K562 (cell line): ENCODE data around the gene HIRIP3. TPM values are rescaled to one million over a fixed set of nuclear protein-coding genes. Genes with fewer than 3 reads are reported as not detected.

Experiments
- CBFA2T2 ChIP-seq: fragments of 450-650 bp; conservative IDR thresholded peaks from 2 replicates; pipeline ENCODE4 v1.6.1; 2017; ENCODE audit warnings: mild to moderate bottlenecking
- CBX8 ChIP-seq: fragments of 200-600 bp; sonication (generic); IDR thresholded peaks from 2 replicates; pipeline ENCODE4 v1.6.1; 2012; ENCODE audit warnings: borderline replicate concordance, mixed run types, low read depth, mild to moderate bottlenecking, moderate library complexity, mixed read lengths, low read length, control low read depth, inconsistent platforms; ENCODE audit not compliant: poor library complexity, severe bottlenecking; ENCODE audit errors: extremely low read depth
- CXXC5 ChIP-seq: fragments of 250-450 bp; sonication (Bioruptor Pico); IDR thresholded peaks from 2 replicates; pipeline ENCODE4 v1.8.0; 2022; ENCODE audit warnings: inconsistent platforms, mild to moderate bottlenecking, moderate library complexity
- GABPB1 ChIP-seq: sonication (generic); formaldehyde crosslinking; IDR thresholded peaks from 2 replicates; pipeline ENCODE4 v1.8.0; 2022; ENCODE audit warnings: mild to moderate bottlenecking, missing genetic modification reagents
- HCFC1 ChIP-seq: IDR thresholded peaks from 2 replicates; pipeline ENCODE4 v1.6.1; 2012; ENCODE audit warnings: low read depth, low read length, improper control_type of control experiment
- MAFK ChIP-seq: IDR thresholded peaks from 2 replicates; pipeline ENCODE4 v1.6.1; 2011; ENCODE audit warnings: low read length, improper control_type of control experiment
- MIER1 ChIP-seq: fragments of 450-650 bp; IDR thresholded peaks from 2 replicates; pipeline ENCODE4 v1.6.1; 2016; ENCODE audit warnings: antibody characterized with exemption, mild to moderate bottlenecking, low read depth
- NCOA4 ChIP-seq: fragments of 450-650 bp; IDR thresholded peaks from 2 replicates; pipeline ENCODE4 v1.6.1; 2018; ENCODE audit warnings: mild to moderate bottlenecking; ENCODE audit not compliant: partially characterized antibody
- NR2C1 ChIP-seq, 2 experiments: fragments of 450-650 bp; IDR thresholded peaks; 2 replicates each; pipeline ENCODE4 v1.6.1; 2017; ENCODE audit warnings: mild to moderate bottlenecking in 2 of 2, antibody characterized with exemption in 1 of 2, inconsistent platforms in 1 of 2, missing compliant biosample characterization in 1 of 2, missing genetic modification characterization in 1 of 2
- PTTG1 ChIP-seq: fragments of 450-650 bp; IDR thresholded peaks from 2 replicates; pipeline ENCODE4 v1.6.1; 2016; ENCODE audit warnings: low read depth, mild to moderate bottlenecking, missing genetic modification characterization, missing compliant biosample characterization
- STAT5A ChIP-seq: IDR thresholded peaks from 2 replicates; pipeline ENCODE4 v1.6.1; 2012; ENCODE audit warnings: low read length, inconsistent platforms, borderline replicate concordance
- TEAD2 ChIP-seq: fragments of 450-650 bp; IDR thresholded peaks from 2 replicates; pipeline ENCODE4 v1.6.1; 2016; ENCODE audit warnings: missing genetic modification characterization, control low read depth, missing compliant biosample characterization
- TRIM24 ChIP-seq, 2 experiments: fragments of 450-650 bp; IDR thresholded peaks; 2 replicates each; pipeline ENCODE4 v1.6.1; 2016
- ZNF140 ChIP-seq: fragments of 250-450 bp; sonication (Bioruptor Pico); IDR thresholded peaks from 2 replicates; pipeline ENCODE4 v1.8.0; 2021; ENCODE audit warnings: moderate library complexity, mild to moderate bottlenecking, inconsistent platforms
- ZNF184 ChIP-seq: sonication (generic); formaldehyde crosslinking; IDR thresholded peaks from 2 replicates; pipeline ENCODE4 v1.5.0; 2020; ENCODE audit warnings: missing genetic modification reagents
- ZNF311 ChIP-seq: fragments of 250-450 bp; sonication (Bioruptor Pico); IDR thresholded peaks from 2 replicates; pipeline ENCODE4 v1.4.0; 2020; ENCODE audit warnings: mild to moderate bottlenecking, moderate library complexity
- ZNF324 ChIP-seq: fragments of 250-450 bp; sonication (Bioruptor Pico); IDR thresholded peaks from 2 replicates; pipeline ENCODE4 v1.4.0; 2020; ENCODE audit warnings: mild to moderate bottlenecking
- ZNF695 ChIP-seq: fragments of 450-650 bp; formaldehyde crosslinking; IDR thresholded peaks from 2 replicates; pipeline ENCODE4 v1.4.0; 2020; ENCODE audit warnings: mild to moderate bottlenecking, moderate library complexity
- polyA plus RNA-seq, 8 experiments: library from polyadenylated mRNA; depleted of rRNA in 4 of 8; stranded (reverse) in 5 of 8; unstranded in 3 of 8; fragments of >200 nt; fragmentation: Nextera tagmentation in 2 of 8; fragmentation: Illumina TruSeq in 1 of 8; extraction: Ambion mirVana in 2 of 8; extraction: Trizol in 1 of 8; gene quantifications; 2 replicates each; pipeline versions ENCODE4 v1.2.1 to v1.2.3, GENCODE V29; 2011 to 2014; ENCODE audit warnings: inconsistent platforms in 1 of 8, missing spikeins in 1 of 8
- total RNA-seq, 7 experiments: library from RNA; depleted of rRNA in 6 of 7; stranded (reverse); fragments of >200 nt in 6 of 7; fragmentation: Illumina TruSeq in 2 of 7; extraction: Trizol in 2 of 7; gene quantifications; 2 replicates each; pipeline versions ENCODE4 v1.2.1 to v1.2.3, GENCODE V29; 2011 to 2021; ENCODE audit warnings: low replicate concordance in 1 of 7
- TF ChIP-seq, protein P1 (sequence below): fragments of 250-450 bp; sonication (Bioruptor Pico); IDR thresholded peaks from 2 replicates; pipeline ENCODE4 v1.9.0; 2021; ENCODE audit warnings: mild to moderate bottlenecking, inconsistent platforms
- TF ChIP-seq, protein P2 (sequence below): fragments of 450-650 bp; IDR thresholded peaks from 2 replicates; pipeline ENCODE4 v1.7.0; 2016; ENCODE audit warnings: borderline replicate concordance
- TF ChIP-seq, protein P3 (sequence below): sonication (generic); formaldehyde crosslinking; IDR thresholded peaks from 2 replicates; pipeline ENCODE4 v1.8.1; 2023; ENCODE audit warnings: mild to moderate bottlenecking, missing genetic modification reagents
- TF ChIP-seq, protein P4 (sequence below): fragments of 250-450 bp; sonication (Bioruptor Pico); IDR thresholded peaks from 2 replicates; pipeline ENCODE4 v1.8.0; 2022; ENCODE audit warnings: inconsistent platforms

The HIRIP3 gene
- total and polyA plus RNA-seq, 9 of the 15 experiments (the other 6 are each of a cell fraction or from before 2014, with no cell fraction given), result 3.3 to 38.2 (median 18.2) TPM

DNA sequence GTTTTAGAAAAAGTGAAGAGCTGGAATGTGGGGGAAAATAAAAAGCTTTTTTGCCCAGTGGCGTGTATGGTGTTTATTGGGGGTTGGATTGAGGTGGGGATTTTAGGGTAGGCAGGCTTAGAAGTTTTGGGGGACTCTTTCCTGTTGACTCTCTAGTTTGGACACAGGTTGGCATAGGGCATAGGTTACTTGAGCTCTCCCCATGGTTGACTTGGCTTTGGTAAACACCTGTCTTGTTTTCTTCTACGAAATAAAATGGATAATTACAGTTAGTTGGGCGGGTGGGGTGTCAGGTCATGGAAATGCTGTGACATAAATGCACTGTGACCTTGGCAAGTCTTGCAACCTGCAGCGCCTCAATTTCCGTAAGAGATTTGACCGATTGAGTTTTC lies 22.4 kb downstream of the HIRIP3 start (continued):
- TF ChIP-seq, protein P1, sequence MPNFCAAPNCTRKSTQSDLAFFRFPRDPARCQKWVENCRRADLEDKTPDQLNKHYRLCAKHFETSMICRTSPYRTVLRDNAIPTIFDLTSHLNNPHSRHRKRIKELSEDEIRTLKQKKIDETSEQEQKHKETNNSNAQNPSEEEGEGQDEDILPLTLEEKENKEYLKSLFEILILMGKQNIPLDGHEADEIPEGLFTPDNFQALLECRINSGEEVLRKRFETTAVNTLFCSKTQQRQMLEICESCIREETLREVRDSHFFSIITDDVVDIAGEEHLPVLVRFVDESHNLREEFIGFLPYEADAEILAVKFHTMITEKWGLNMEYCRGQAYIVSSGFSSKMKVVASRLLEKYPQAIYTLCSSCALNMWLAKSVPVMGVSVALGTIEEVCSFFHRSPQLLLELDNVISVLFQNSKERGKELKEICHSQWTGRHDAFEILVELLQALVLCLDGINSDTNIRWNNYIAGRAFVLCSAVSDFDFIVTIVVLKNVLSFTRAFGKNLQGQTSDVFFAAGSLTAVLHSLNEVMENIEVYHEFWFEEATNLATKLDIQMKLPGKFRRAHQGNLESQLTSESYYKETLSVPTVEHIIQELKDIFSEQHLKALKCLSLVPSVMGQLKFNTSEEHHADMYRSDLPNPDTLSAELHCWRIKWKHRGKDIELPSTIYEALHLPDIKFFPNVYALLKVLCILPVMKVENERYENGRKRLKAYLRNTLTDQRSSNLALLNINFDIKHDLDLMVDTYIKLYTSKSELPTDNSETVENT, result no peak
- TF ChIP-seq STAT5A (no peak), MAFK (no peak), TRIM24 (IDR thresholded peaks at IDR 0.05) (peak in 1 of 2 experiments; percentile 64; a peak in 1 of 4 replicates), MIER1 (0 out of 2 replicates have a peak, but pooled peaks have one; percentile 20), ZNF184 (CRISPR knock-in tag) (no peak), HCFC1 (no peak), ZNF695 (CRISPR knock-in tag) (no peak), ZNF140 (CRISPR knock-in tag) (no peak), CBFA2T2 (no peak), TEAD2 (tag) (no peak), CBX8 (no peak), NR2C1 (IDR thresholded peaks at IDR 0.05) (no peak), NR2C1 (tag; IDR thresholded peaks at IDR 0.05) (peak; percentile 62), ZNF311 (CRISPR knock-in tag) (peak; percentile 70; the same call in 1 of the 2 replicates), NCOA4 (no peak), GABPB1 (CRISPR knock-in tag) (no peak), ZNF324 (CRISPR knock-in tag) (no peak), PTTG1 (tag) (0 out of 2 replicates have a peak, but pooled peaks have one; percentile 20), CXXC5 (CRISPR knock-in tag) (no peak)
- TF ChIP-seq, protein P2, sequence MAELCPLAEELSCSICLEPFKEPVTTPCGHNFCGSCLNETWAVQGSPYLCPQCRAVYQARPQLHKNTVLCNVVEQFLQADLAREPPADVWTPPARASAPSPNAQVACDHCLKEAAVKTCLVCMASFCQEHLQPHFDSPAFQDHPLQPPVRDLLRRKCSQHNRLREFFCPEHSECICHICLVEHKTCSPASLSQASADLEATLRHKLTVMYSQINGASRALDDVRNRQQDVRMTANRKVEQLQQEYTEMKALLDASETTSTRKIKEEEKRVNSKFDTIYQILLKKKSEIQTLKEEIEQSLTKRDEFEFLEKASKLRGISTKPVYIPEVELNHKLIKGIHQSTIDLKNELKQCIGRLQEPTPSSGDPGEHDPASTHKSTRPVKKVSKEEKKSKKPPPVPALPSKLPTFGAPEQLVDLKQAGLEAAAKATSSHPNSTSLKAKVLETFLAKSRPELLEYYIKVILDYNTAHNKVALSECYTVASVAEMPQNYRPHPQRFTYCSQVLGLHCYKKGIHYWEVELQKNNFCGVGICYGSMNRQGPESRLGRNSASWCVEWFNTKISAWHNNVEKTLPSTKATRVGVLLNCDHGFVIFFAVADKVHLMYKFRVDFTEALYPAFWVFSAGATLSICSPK, result no peak
- TF ChIP-seq, protein P3, sequence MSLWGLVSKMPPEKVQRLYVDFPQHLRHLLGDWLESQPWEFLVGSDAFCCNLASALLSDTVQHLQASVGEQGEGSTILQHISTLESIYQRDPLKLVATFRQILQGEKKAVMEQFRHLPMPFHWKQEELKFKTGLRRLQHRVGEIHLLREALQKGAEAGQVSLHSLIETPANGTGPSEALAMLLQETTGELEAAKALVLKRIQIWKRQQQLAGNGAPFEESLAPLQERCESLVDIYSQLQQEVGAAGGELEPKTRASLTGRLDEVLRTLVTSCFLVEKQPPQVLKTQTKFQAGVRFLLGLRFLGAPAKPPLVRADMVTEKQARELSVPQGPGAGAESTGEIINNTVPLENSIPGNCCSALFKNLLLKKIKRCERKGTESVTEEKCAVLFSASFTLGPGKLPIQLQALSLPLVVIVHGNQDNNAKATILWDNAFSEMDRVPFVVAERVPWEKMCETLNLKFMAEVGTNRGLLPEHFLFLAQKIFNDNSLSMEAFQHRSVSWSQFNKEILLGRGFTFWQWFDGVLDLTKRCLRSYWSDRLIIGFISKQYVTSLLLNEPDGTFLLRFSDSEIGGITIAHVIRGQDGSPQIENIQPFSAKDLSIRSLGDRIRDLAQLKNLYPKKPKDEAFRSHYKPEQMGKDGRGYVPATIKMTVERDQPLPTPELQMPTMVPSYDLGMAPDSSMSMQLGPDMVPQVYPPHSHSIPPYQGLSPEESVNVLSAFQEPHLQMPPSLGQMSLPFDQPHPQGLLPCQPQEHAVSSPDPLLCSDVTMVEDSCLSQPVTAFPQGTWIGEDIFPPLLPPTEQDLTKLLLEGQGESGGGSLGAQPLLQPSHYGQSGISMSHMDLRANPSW (CRISPR knock-in tag), result no peak
- TF ChIP-seq, protein P4, sequence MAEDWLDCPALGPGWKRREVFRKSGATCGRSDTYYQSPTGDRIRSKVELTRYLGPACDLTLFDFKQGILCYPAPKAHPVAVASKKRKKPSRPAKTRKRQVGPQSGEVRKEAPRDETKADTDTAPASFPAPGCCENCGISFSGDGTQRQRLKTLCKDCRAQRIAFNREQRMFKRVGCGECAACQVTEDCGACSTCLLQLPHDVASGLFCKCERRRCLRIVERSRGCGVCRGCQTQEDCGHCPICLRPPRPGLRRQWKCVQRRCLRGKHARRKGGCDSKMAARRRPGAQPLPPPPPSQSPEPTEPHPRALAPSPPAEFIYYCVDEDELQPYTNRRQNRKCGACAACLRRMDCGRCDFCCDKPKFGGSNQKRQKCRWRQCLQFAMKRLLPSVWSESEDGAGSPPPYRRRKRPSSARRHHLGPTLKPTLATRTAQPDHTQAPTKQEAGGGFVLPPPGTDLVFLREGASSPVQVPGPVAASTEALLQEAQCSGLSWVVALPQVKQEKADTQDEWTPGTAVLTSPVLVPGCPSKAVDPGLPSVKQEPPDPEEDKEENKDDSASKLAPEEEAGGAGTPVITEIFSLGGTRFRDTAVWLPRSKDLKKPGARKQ (CRISPR knock-in tag), result peak; percentile 98
